Hepatocyte (in vitro differentiated cells): ENCODE data around the gene TPCN2.

Experiments
- CTCF ChIP-seq: fragments of 200-600 bp; sonication (generic); IDR thresholded peaks from 2 replicates; pipeline ENCODE4 v1.5.1; 2016; ENCODE audit warnings: antibody characterized with exemption, mild to moderate bottlenecking; ENCODE audit not compliant: poor library complexity
- EZH2phosphoT487 ChIP-seq: fragments of 200-600 bp; sonication (generic); IDR thresholded peaks from one replicate; pipeline ENCODE4 v1.6.1; 2018; ENCODE audit warnings: antibody characterized with exemption, mild to moderate bottlenecking, low read depth, moderate library complexity; ENCODE audit not compliant: unreplicated experiment, severe bottlenecking

- TF ChIP-seq CTCF (no peak), EZH2phosphoT487 (no peak)
Measured at GRCh38 chr11:69165775-69166174, 117.0 kb downstream of the TPCN2 start.
